ENCODE results near the gene SLC16A13.

GRCh38 chr17:7058831-7059447 is 23.1 kb downstream of the SLC16A13 start:
- TF ChIP-seq POLR2A (IDR thresholded peaks at IDR 0.05) (no peak), EP300 (IDR thresholded peaks at IDR 0.05) (no peak), POLR2AphosphoS5 (IDR thresholded peaks at IDR 0.05) (no peak)
- TF ChIP-seq, protein P1, sequence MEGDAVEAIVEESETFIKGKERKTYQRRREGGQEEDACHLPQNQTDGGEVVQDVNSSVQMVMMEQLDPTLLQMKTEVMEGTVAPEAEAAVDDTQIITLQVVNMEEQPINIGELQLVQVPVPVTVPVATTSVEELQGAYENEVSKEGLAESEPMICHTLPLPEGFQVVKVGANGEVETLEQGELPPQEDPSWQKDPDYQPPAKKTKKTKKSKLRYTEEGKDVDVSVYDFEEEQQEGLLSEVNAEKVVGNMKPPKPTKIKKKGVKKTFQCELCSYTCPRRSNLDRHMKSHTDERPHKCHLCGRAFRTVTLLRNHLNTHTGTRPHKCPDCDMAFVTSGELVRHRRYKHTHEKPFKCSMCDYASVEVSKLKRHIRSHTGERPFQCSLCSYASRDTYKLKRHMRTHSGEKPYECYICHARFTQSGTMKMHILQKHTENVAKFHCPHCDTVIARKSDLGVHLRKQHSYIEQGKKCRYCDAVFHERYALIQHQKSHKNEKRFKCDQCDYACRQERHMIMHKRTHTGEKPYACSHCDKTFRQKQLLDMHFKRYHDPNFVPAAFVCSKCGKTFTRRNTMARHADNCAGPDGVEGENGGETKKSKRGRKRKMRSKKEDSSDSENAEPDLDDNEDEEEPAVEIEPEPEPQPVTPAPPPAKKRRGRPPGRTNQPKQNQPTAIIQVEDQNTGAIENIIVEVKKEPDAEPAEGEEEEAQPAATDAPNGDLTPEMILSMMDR (IDR thresholded peaks at IDR 0.05), result no peak

Data from gastroesophageal sphincter (tissue), 3 donors.